HG03354 (cell line): ENCODE results near the gene DLGAP1.
A peak's percentile ranks its signal among the peaks of the same experiment; 100 is the strongest.
"Not testable (repeated sequence)": the region's sequence is repeated elsewhere in the genome, so short reads cannot be mapped to it uniquely, and the experiment has no call there.

ENCODE experiments used
- ATAC-seq: cut with Tn5 transposase; IDR thresholded peaks from one replicate; pipeline ENCODE4 v1.9.1; 2021; ENCODE audit warnings: mild to moderate bottlenecking; ENCODE audit not compliant: unreplicated experiment, poor library complexity, severe bottlenecking

The DLGAP1 gene

DNA sequence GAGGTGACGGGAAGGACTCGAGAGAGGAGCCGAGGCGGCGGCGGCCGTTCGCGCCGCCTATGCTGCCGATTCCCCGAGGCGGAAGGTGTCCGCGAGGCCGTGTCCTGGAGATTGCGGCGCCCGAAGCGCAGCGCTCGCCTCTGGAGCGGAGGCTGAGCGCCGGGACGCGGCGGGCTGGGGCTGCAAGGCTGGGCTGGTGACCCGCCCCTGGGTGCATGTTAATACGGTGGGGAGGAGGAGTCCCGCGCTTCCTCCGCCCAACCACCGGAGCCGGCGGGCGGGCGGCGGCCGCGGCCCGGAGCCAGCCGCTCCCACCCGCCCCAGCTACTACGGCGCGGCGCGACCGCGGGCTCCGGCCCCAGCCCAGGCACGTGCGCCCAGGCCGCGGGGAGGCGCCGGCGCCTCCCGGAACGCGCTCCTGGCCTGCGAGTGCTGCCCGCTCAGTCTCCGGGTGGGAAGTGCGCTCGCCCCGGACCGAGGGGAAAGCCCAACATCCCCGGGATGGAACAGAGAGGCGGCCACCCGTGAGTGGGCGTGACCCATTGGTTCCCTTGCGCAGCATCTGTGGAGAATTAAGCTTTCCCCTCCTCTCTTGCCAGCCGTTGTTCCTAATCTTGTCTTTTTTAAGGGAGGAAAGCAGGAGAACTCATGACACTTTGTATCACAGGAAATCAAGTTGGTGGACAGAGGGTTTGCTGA is at the start of gene DLGAP1:
DLGAP1 (minus strand) TSS at position 195 of the 699 bp plus-strand sequence.
- peak; percentile 75 for ATAC-seq

DNA sequence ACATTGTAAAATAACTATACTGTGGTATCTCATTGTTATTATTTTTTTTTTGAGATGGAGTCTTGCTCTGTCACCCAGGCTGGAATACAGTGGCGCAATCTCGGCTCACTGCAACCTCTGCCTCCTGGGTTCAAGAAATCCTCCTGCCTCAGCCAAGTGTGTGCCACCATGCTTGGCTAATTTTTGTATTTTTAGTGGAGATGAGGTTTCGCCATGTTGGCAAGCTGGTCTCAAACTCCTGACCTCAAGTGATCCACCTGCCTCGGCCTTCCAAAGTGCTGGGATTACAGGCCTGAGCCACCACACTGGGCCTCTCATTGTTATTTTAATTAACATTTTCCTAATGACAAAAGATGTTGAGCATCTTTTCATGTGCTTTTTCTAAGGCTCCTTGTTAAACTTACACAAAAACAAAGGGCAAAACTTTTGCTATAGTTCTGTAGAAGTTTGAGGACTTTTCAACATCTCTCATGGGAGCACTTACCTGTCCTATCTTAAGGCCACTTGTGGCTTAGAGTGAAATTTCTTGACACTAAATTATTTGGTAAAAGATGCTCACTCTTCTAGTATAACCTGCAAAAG is 39.7 kb upstream of the DLGAP1 start:
- ATAC-seq: not testable (repeated sequence)

DNA sequence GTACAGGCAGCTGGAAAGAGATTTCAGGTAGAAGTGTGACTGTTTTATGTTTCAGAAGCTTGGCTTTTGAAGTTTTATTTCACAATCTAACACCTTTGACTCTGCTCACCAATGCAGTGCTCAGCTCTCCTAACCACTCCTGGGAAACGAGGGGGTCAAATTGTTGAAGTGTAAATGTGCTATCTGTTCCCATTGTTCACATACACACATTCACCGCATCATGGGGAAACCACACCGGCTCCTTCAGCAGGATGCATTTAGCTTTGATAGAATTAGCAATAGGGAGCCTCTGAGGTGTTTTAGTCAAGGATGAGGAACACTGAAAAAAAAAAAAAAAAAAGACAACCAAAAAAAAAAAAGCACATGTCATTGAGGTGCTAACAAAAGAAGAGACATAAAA is 13.4 kb upstream of the DLGAP1 start:
- ATAC-seq: no peak

DNA sequence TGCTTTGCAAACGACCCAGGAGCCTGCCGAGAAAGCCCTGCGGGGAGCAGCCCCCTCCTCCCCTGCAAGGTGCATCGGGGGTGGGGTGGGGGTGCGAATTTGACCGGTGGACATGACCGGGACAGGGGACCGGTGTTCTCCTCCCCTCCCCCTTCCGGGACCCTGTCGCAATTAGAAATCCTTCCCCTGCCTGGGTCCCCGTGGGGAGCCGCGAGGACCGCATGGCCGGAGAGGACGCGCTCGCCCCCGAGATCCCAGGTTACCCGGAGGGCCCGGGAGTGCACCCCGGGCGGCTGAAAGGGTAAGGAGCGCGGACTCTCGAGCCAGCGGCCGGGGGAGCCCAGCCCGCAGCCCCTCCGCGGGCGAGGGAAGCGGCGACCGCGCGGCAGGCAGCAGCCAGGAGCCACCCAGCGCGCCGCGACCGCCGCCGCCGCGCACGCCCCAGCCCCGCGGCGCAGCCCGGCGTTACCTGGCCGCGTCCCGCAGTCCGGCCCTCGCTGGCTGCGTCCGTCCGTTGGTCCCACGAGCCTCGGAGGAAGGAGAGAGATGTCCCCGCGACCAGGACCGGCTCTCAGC is 482 bp downstream of the DLGAP1 start:
- peak; percentile 39 for ATAC-seq

DNA sequence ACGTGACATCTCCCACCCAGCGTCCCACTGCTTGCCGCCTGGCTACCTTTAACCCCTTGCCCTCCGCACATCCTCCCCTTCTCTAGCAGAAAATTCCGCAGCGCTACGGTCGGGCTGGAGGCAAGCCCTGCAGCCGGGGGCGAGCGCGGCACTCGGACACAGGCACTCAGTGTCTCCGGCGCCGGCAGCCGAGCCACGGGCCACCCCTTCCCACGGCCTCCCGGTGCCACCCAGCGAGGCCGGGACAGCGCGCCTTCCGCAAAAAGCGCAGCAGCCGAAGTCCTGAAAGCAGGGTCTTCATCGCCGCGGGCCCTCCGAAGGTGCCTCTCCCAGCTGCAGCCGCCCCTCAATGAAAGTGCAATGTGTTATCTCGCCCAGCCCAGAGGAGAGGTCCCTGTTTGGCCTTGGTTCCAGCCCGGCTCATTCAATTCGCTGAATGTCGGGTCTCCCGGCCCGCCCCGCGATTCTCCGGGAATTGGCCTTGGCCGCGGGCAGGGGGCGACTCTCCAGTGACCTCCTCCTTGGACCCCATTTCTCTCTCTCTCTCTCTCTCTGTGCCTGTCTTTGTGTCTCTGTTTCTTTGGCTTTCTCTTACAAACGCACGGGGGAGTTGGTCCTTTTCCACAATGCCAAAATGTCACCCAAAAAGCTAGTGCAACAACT is 1.1 kb downstream of the DLGAP1 start:
- peak; percentile 6 for ATAC-seq

DNA sequence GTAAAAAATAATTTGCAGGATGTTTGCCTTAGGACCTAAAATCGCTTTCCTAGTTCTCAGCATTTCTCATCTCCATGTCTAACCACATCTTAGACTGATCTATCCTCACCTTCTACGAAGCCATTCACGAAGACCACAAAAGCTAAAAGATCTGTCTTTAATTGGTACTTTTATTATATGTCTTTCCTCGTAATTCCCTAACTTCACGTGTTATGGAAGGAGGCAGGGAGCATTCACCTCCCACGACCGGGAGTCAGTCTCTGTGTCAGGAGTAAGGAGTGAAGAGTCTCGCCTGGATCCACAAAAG is 1.6 kb downstream of the DLGAP1 start:
- ATAC-seq: no peak

DNA sequence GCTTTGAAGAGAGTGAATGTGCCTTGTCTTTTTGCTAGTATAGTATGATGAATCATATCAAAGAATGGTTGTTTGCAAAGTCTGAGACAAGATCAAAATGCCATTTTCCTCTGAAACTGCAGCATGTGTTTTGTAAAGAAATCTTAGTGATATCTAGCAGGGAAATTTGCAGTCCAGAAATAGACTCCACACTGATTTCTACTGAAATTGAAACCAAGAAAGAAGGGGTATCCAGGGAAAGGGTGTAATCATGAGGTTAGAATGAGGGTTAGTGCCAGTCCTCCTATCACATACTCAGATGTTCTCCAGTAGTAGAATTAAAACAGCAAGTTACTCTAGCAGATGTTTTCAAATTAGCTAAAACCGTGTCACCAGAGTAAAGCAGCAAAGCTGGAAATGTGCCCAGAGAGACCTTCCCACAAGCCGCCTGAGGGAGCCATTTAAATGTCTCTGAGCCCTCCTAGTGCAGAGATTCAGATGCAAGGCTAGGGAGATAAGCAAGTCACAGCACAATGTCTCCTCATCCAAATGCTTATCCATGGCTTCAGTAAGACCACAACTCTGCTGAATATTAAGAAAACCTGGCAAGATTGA is 4.9 kb downstream of the DLGAP1 start:
- no peak for ATAC-seq

DNA sequence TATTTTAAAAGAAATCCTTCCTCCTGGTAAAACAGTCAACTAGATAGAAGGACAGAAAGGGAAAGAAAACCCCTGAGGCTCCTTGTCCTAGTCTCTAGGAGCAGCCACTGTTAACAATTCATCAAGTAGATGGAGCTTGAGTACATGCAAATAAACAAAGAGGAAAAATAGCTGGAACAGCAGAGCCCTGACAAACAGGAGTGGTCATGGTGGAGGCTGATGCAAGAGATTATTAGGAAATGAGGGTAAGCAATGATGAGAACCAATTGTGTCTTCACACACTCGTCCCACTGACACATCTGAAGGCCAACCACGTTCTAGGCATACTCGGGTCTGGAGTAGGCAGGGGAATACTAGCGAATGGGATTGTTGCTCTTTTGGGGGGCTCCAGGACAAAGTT is 9.2 kb downstream of the DLGAP1 start:
- no peak for ATAC-seq

DNA sequence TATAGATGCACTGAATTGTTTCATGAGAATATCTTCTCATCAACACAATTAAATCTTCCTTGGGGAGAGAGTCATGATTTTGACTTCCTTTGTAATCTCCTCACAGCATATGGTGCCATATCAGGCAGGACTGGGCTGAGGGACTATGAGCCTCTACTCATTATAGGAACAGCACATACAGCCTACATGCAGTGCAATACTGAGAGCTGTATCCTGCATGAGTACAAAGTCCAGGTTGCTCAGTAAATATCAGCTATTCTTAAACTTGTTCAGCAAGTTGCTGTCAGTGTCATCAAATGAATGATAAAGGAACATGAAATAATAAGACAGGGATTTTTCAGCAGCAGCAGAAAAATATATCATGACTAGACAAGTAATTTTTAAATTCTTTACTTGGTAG is 10.8 kb downstream of the DLGAP1 start:
- no peak for ATAC-seq

DNA sequence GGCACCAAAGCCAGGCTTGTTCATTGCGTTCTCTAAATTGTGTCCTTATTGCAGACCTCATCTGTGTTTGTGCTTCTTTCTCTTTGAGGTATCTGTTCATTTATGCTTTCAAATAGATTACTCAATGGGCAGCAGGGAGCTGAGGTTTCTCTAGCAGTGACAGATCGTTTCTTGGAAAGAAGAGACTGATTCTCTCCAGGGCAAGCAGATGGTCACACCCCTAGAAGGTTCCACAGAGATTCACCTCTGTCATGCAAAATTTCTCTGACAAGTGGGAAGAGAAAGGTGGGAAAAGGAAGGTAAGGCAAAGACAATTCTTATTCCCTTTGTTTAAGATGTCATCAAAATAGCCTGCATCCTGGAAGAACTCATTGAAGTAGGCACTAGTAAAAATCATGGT is 14.0 kb downstream of the DLGAP1 start:
- ATAC-seq: no peak

DNA sequence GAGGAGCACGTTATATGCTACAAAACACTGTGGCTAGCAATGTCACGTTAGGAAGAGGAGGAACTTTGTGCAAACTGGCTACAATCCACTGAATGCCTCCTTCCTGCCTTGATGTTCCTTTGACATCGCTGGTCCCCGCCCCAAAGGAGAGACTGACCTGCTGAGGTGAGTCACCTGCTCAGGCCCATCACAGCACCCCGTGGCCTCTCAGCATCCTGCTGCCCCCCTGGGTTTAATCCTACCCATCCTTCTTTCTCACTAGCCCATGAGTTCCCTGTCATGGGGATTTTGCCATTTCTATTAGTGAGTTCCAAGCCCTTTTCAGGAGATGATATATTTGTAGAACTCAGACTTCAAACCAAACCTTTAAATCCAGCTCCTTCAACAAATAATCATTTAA is 16.2 kb downstream of the DLGAP1 start:
- no peak for ATAC-seq

DNA sequence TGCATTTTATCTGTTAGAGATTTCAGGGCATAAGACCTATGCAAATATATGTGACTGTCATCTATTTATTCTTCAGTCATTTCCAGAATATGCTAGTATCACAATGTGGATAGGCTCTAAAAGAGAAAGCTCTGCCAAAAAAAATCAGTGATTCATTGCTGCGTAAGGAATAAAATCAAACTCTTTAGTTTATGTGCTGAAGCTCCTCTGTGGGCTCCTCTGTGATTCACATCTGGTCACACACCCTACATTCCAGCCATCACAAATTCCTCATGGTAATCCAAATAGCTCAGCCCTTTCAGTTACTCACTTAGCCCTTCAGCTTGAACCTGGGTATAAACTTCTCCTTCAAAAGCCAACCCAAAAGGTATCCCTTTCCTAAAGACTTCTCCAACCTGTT is 21.4 kb downstream of the DLGAP1 start:
- no peak for ATAC-seq

DNA sequence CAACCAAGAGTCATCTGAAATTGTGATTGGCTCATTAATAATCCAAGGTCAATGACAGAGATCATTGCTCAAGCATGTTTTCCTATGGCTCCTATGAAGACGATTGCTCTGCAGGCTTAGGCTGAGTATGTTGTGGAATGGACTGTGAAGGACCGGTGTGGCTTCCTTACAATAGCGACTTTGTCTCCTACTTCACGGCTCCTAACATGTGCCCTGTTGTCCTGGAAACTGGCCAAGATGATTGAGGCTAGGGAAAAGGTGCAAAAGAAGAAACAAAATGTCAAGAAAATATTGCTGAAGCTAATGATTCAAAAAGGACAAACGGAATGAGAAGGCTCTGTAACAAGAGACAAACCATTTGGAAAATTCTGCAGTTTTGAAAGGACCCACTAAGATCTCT is 24.3 kb downstream of the DLGAP1 start:
- no peak for ATAC-seq

DNA sequence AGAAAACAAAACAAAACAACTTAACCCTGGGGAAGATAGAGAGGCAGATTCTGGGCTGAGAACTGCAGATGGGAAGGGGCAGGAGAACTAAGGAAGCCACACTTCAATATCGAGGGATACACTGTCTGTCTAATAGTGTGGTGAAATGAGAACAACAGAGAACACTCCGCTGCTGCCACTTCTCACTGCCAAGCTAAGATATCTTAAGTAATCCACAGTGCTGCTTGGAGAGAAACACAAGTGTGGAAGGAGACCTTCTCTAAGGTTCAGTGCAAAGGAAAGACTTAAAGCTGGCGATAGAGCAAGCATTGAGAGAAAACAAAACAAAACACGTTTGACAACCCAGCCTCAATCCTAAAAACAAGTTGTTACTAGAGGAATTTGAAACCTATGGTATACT is 37.4 kb downstream of the DLGAP1 start:
- no peak for ATAC-seq

DNA sequence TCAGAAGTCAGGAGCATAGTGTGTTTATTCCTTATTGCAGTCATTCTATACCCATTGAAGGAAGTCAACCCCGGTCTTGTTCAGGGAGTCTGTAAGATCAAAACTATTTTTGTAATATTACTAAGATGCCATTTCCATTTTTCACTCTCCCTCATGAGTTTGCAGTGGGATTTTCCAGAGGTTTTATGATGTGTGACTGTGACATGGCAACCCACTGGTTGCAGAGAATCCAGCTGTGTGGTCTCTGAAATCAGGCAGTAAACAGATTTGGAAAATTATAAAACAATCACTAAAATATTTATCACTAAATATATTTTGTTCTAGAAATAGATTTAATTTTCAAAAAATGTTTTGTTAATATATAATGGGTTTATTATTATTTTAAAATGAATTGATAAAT is 38.1 kb downstream of the DLGAP1 start:
- ATAC-seq: no peak

DNA sequence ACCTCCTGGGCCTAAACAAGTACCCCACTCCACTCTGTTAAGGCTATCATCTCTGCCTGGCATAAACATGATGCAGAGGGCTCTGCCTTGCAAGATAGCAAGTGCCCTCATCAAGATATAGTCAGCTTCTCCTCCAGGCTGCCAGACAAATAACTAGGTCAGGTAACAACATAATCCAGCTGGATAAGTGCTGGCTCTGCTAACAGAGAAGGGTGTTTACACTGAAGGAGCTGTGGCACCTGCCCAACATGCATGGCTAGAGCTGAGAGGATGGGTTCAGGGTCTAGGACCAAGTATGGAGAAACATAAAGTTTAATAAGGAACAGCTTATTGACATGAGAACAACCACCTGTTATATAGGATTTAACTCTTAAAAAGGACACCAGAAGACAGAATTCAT is 42.8 kb downstream of the DLGAP1 start:
- no peak for ATAC-seq

DNA sequence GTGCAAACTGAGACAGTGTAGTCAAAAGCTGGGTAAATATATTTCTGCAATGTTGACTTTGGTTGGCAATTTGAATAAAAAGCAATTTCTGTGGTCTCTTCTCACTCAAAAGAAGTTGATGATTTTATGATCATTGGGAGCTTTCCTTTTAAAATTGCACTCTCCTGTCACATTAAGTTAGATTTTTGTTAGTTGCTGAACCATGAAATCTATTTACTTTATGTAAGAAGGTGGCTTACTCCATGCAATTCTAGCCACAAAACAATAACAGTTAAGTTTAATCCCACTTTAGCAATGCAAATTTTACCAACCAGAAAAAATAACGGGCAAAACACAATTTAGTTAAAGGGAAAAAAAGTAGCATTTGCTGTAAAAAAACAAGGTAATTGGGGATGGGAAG is 48.3 kb downstream of the DLGAP1 start:
- ATAC-seq: no peak

DNA sequence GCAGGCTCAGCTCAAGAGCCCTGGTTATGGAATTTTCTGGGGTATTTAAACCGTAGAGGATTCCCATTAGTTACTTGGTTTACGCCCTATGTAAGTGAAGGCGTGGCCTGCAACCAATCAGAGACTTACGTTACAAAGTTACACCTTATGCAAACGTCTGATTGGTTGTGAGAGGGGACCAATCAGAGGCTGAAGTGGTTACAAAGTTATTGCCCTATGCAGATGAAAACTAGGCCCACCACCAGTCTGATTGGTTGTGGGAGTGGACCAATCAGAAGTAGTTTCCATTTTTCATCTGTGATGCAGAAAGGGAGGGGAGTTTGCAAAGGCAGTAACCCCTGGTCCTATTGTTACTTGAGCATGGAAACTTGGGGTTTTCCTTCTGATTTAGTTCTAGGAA is 49.1 kb downstream of the DLGAP1 start:
- no peak for ATAC-seq

DNA sequence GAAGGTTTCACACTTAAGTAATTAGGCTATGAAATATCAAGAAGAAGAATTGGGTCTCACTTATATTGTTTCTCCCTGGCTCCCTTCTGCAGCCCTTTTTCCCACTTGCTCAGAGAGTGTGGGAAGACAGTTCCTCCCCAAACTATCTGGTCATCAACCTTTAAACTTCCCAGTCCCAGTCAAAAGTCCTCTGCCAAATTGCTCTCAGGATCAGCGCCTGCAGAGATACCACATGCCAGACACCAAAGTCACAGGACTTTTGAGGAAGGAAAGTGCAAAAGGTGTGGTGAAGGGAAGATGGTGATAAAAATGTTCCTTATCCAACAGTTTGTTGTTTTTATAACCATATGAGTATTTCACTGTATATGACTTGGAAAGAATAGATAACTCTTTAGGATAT is 51.3 kb downstream of the DLGAP1 start:
- ATAC-seq: no peak

DNA sequence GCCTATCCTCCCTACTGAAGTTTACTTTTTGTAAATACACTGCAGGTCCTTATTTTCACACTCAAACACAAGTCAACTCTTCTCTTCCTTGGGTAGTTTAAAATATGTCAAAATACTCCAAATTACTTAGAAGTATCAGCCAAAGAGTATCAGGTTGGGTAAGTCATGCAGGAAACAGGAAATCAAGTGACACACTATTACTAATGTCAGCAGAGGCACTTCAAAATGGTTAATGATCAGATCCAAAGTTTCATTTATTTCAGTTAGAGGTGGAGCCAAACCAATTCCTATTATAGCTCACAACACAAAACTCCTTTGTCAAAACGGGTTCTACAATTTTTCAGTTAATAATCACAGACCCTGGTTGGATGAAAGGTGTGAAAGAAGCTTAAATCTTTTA is 54.2 kb downstream of the DLGAP1 start:
- ATAC-seq: no peak

DNA sequence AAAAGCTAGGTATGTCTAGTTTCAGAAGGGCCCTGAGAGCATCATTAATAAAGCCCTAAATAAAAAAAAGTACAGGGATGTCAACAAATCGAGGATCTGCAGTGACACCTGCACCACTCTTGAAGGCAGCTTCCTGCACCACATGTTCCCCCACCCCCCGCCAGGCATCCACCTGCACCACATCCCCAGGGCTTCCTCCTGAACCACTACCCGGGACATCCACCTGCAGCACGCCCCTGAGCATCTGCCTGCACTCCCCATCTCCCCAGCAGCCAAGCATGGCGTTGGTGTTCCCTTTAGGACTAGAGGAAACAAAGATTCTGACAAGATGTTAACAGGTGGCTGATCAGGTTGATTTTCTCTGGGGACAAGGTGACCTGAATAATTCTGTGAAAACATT is 55.2 kb downstream of the DLGAP1 start:
- ATAC-seq: no peak
